Measurements from ENCODE around the gene VEZT.

VEZT gene

DNA sequence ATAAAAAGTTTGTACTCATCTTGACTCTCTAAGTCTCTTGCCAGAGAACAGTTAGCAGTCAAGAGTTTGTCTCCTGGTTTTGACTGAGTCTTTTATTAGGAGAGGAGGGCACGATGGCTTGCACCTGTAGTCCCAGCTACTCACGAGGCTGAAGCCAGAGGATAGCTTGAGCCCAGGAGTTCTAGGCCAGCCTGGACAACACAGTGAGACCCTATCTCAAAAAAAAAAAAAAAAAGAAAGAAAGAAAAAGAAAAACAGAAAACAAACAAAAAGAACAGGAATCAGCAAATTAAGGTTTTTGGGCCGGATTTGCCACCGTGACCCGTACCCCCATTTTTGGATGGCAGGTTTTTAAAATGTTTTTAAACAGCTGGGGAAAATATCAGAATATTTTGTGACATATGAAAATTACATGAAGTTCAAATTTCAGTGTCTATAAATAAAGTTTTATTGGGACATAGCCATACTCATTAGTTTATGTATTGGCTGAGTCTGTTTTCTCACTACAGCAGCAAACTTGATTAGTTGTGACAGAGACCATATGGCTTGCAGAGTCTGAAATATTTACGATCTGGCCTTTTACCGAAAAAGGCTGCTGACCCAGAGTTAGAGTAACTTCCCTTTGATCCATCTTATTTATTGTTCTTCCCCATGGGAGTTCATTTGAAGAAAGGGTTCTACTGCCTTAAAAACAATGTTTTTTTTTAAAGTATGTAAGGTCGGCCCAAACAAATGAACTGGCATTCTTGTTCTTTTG, 31.2 kb downstream of the VEZT start:
- Histone ChIP-seq H3K4me1 (ENCODE audit: control insufficient read depth in 2 of 2, insufficient read depth in 2 of 2, low read length in 2 of 2) (peaks cover 0 to 2% of the 10 kb centered on the region in 2 donors), H3K9ac (ENCODE audit: low read depth in 1 of 2, low read length in 2 of 2) (no peak overlapping the region), H3K27ac (ENCODE audit: low read depth in 2 of 2, low read length in 2 of 2) (no peak overlapping the region)

DNA sequence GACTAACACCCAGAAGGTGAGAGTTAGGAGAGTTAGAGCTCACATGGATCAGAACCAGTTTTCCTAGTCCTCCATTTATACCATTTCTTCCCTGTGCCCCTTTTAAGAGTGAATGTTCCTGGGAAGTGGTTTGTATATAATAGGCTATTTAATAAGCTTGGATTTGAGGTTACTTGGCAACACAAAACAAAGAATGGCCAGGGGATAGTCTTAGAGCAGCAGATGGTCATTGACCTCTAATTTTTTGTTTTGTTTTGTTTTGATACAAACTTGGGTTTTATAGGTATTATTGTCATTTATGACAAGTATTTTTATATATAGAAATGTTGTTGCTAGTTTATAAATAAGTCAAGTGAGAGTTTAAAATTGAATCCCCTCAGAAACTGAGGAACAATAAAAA, 35.8 kb downstream of the VEZT start:
- Histone ChIP-seq H3K36me3 (ENCODE audit: control insufficient read depth in 2 of 2, insufficient read depth in 2 of 2, low read length in 2 of 2) (peaks cover 14 to 27% of the 10 kb centered on the region in 2 donors), H3K4me3 (ENCODE audit: low read length in 2 of 2) (no peak overlapping the region), H3K4me1 (ENCODE audit: control insufficient read depth in 2 of 2, insufficient read depth in 2 of 2, low read length in 2 of 2) (no peaks in the 10 kb centered on the region), H3K9me3 (ENCODE audit: control insufficient read depth in 2 of 2, low read length in 2 of 2) (no peaks in the 10 kb centered on the region), H3K27me3 (ENCODE audit: control insufficient read depth in 2 of 2, insufficient read depth in 2 of 2, low read length in 2 of 2) (no peaks in the 10 kb centered on the region), H3K9ac (ENCODE audit: low read depth in 1 of 2, low read length in 2 of 2) (no peak overlapping the region), H3K27ac (ENCODE audit: low read depth in 2 of 2, low read length in 2 of 2) (no peak overlapping the region)

More for the DNA sequence above, 31.2 kb downstream of the VEZT start:
- peaks cover 0 to 11% of the 10 kb centered on the region in 2 donors for H3K36me3 ChIP-seq (ENCODE audit: control insufficient read depth in 2 of 2, insufficient read depth in 2 of 2, low read length in 2 of 2)
- no peaks in the 10 kb centered on the region for H3K27me3 ChIP-seq (ENCODE audit: control insufficient read depth in 2 of 2, insufficient read depth in 2 of 2, low read length in 2 of 2)
- H3K4me3 ChIP-seq (ENCODE audit: low read length in 2 of 2), result no peak overlapping the region
- no peaks in the 10 kb centered on the region for H3K9me3 ChIP-seq (ENCODE audit: control insufficient read depth in 2 of 2, low read length in 2 of 2)

DNA sequence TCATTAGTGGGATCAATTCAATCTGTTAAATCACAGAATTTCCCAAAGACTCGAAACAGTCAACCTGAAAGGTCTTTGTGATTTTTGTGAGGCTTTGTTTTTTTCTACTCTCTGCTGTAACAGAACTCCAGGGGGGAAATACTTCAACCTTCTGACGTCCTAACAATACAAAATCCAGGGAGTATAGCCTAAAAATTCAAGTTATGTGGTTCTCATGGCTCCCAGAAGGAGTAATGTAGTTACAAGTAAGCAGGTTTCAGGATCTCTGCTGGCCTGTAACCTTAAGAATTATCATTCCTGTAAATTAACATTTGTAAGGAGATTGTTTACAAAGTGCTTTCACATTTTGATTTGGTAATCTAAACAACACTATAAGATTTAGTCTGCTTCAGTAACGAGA, 39.9 kb downstream of the VEZT start:
- peaks cover 19 to 28% of the 10 kb centered on the region in 2 donors for H3K36me3 ChIP-seq (ENCODE audit: control insufficient read depth in 2 of 2, insufficient read depth in 2 of 2, low read length in 2 of 2)
- H3K4me3 ChIP-seq (ENCODE audit: low read length in 2 of 2), result no peak overlapping the region
- H3K9me3 ChIP-seq (ENCODE audit: control insufficient read depth in 2 of 2, low read length in 2 of 2), result no peaks in the 10 kb centered on the region
- H3K4me1 ChIP-seq (ENCODE audit: control insufficient read depth in 2 of 2, insufficient read depth in 2 of 2, low read length in 2 of 2), result no peaks in the 10 kb centered on the region
- H3K27me3 ChIP-seq (ENCODE audit: control insufficient read depth in 2 of 2, insufficient read depth in 2 of 2, low read length in 2 of 2), result no peaks in the 10 kb centered on the region
- H3K27ac ChIP-seq (ENCODE audit: low read depth in 2 of 2, low read length in 2 of 2), result no peak overlapping the region
- no peak overlapping the region for H3K9ac ChIP-seq (ENCODE audit: low read depth in 1 of 2, low read length in 2 of 2)

DNA sequence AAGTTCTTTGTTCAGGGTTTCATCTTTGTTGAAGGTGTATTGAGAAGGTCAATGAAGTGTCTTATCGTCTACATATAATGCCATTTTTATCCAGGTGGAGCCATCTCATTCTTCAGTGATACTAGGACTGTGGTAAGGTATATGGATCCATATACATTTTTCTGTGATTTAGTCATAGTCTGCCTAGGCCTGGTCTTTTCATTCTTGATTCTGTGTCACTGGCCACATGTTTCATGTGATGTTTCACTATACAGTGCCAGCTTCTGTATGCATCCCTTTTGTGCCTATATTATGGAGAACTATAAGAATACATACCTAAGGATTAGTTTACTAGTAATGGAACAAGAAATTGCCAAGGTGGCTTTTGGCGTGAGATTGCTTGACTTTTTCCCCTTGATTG, 40.5 kb downstream of the VEZT start:
- no peak overlapping the region for H3K9ac ChIP-seq (ENCODE audit: low read depth in 1 of 2, low read length in 2 of 2)
- no peaks in the 10 kb centered on the region for H3K9me3 ChIP-seq (ENCODE audit: control insufficient read depth in 2 of 2, low read length in 2 of 2)
- H3K4me3 ChIP-seq (ENCODE audit: low read length in 2 of 2), result no peak overlapping the region
- H3K4me1 ChIP-seq (ENCODE audit: control insufficient read depth in 2 of 2, insufficient read depth in 2 of 2, low read length in 2 of 2), result no peaks in the 10 kb centered on the region
- H3K27ac ChIP-seq (ENCODE audit: low read depth in 2 of 2, low read length in 2 of 2), result no peak overlapping the region
- H3K27me3 ChIP-seq (ENCODE audit: control insufficient read depth in 2 of 2, insufficient read depth in 2 of 2, low read length in 2 of 2), result no peaks in the 10 kb centered on the region
- peaks cover 24 to 29% of the 10 kb centered on the region in 2 donors for H3K36me3 ChIP-seq (ENCODE audit: control insufficient read depth in 2 of 2, insufficient read depth in 2 of 2, low read length in 2 of 2)

DNA sequence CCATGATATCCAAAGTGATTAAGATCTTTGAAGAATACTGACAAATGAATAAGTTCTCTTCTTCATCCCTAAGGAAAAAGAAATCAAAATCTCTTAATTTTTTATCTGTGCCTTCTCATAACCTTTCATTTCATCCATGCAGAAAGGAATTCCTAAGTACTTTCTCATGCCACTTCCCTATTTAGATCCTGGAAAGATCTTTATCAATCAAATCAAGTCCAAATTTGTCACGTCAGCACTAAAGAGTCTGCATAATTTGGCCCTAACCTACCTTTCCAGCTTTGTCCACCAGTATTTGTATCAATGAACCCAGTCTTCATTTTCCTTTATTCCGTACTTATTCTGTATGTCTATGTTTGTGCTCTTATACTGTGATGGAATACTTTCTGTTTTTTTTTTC, 41.2 kb downstream of the VEZT start:
- Histone ChIP-seq H3K4me1 (ENCODE audit: control insufficient read depth in 2 of 2, insufficient read depth in 2 of 2, low read length in 2 of 2) (no peaks in the 10 kb centered on the region), H3K27ac (ENCODE audit: low read depth in 2 of 2, low read length in 2 of 2) (no peak overlapping the region), H3K27me3 (ENCODE audit: control insufficient read depth in 2 of 2, insufficient read depth in 2 of 2, low read length in 2 of 2) (no peaks in the 10 kb centered on the region), H3K9me3 (ENCODE audit: control insufficient read depth in 2 of 2, low read length in 2 of 2) (no peaks in the 10 kb centered on the region), H3K9ac (ENCODE audit: low read depth in 1 of 2, low read length in 2 of 2) (no peak overlapping the region), H3K36me3 (ENCODE audit: control insufficient read depth in 2 of 2, insufficient read depth in 2 of 2, low read length in 2 of 2) (peaks cover 27 to 29% of the 10 kb centered on the region in 2 donors), H3K4me3 (ENCODE audit: low read length in 2 of 2) (no peak overlapping the region)

GRCh38 chr12:95259368-95259767, 41.8 kb downstream of the VEZT start:
- Histone ChIP-seq H3K27ac (ENCODE audit: low read depth in 2 of 2, low read length in 2 of 2) (no peak overlapping the region), H3K36me3 (ENCODE audit: control insufficient read depth in 2 of 2, insufficient read depth in 2 of 2, low read length in 2 of 2) (peaks cover 27 to 29% of the 10 kb centered on the region in 2 donors)

GRCh38 chr12:95261109-95261508, 43.5 kb downstream of the VEZT start:
- H3K27me3 ChIP-seq (ENCODE audit: control insufficient read depth in 2 of 2, insufficient read depth in 2 of 2, low read length in 2 of 2), result no peaks in the 10 kb centered on the region
- H3K4me1 ChIP-seq (ENCODE audit: control insufficient read depth in 2 of 2, insufficient read depth in 2 of 2, low read length in 2 of 2), result no peaks in the 10 kb centered on the region
- peaks cover 22 to 24% of the 10 kb centered on the region in 2 donors for H3K36me3 ChIP-seq (ENCODE audit: control insufficient read depth in 2 of 2, insufficient read depth in 2 of 2, low read length in 2 of 2)

More at GRCh38 chr12:95259368-95259767, 41.8 kb downstream of the VEZT start:
- Histone ChIP-seq H3K4me3 (ENCODE audit: low read length in 2 of 2) (no peak overlapping the region), H3K9ac (ENCODE audit: low read depth in 1 of 2, low read length in 2 of 2) (no peak overlapping the region), H3K4me1 (ENCODE audit: control insufficient read depth in 2 of 2, insufficient read depth in 2 of 2, low read length in 2 of 2) (no peaks in the 10 kb centered on the region), H3K9me3 (ENCODE audit: control insufficient read depth in 2 of 2, low read length in 2 of 2) (no peaks in the 10 kb centered on the region), H3K27me3 (ENCODE audit: control insufficient read depth in 2 of 2, insufficient read depth in 2 of 2, low read length in 2 of 2) (no peaks in the 10 kb centered on the region)

GRCh38 chr12:95262808-95263207, 45.2 kb downstream of the VEZT start:
- Histone ChIP-seq H3K4me1 (ENCODE audit: control insufficient read depth in 2 of 2, insufficient read depth in 2 of 2, low read length in 2 of 2) (no peaks in the 10 kb centered on the region), H3K27ac (ENCODE audit: low read depth in 2 of 2, low read length in 2 of 2) (no peak overlapping the region), H3K27me3 (ENCODE audit: control insufficient read depth in 2 of 2, insufficient read depth in 2 of 2, low read length in 2 of 2) (no peaks in the 10 kb centered on the region), H3K36me3 (ENCODE audit: control insufficient read depth in 2 of 2, insufficient read depth in 2 of 2, low read length in 2 of 2) (peaks cover 23 to 25% of the 10 kb centered on the region in 2 donors), H3K9me3 (ENCODE audit: control insufficient read depth in 2 of 2, low read length in 2 of 2) (no peaks in the 10 kb centered on the region), H3K4me3 (ENCODE audit: low read length in 2 of 2) (no peak overlapping the region), H3K9ac (ENCODE audit: low read depth in 1 of 2, low read length in 2 of 2) (no peak overlapping the region)

More at GRCh38 chr12:95261109-95261508, 43.5 kb downstream of the VEZT start:
- Histone ChIP-seq H3K27ac (ENCODE audit: low read depth in 2 of 2, low read length in 2 of 2) (no peak overlapping the region), H3K9ac (ENCODE audit: low read depth in 1 of 2, low read length in 2 of 2) (no peak overlapping the region), H3K9me3 (ENCODE audit: control insufficient read depth in 2 of 2, low read length in 2 of 2) (no peaks in the 10 kb centered on the region), H3K4me3 (ENCODE audit: low read length in 2 of 2) (no peak overlapping the region)

DNA sequence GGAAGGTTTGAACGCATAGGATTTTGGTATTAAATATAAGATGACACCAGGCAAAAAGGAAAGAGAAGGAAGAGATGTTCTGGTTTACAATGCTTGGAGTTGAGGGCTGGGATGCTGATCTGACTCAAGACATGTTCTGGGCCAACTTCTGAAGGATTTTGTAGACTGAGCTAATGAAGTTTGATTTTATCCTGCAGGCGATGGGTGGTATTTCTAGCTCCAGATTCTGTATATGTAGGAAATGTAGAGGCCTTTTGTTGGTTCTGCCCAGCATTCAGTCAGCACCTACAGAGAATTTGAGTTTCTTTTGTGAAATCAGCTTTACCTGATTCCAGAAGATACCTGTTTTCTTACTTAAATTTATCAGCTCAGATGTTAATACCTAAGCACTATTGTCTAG, 48.2 kb downstream of the VEZT start:
- Histone ChIP-seq H3K4me1 (ENCODE audit: control insufficient read depth in 2 of 2, insufficient read depth in 2 of 2, low read length in 2 of 2) (no peaks in the 10 kb centered on the region), H3K36me3 (ENCODE audit: control insufficient read depth in 2 of 2, insufficient read depth in 2 of 2, low read length in 2 of 2) (peaks cover 25 to 28% of the 10 kb centered on the region in 2 donors), H3K4me3 (ENCODE audit: low read length in 2 of 2) (no peak overlapping the region), H3K9me3 (ENCODE audit: control insufficient read depth in 2 of 2, low read length in 2 of 2) (no peaks in the 10 kb centered on the region), H3K9ac (ENCODE audit: low read depth in 1 of 2, low read length in 2 of 2) (no peak overlapping the region), H3K27me3 (ENCODE audit: control insufficient read depth in 2 of 2, insufficient read depth in 2 of 2, low read length in 2 of 2) (no peaks in the 10 kb centered on the region), H3K27ac (ENCODE audit: low read depth in 2 of 2, low read length in 2 of 2) (no peak overlapping the region)

DNA sequence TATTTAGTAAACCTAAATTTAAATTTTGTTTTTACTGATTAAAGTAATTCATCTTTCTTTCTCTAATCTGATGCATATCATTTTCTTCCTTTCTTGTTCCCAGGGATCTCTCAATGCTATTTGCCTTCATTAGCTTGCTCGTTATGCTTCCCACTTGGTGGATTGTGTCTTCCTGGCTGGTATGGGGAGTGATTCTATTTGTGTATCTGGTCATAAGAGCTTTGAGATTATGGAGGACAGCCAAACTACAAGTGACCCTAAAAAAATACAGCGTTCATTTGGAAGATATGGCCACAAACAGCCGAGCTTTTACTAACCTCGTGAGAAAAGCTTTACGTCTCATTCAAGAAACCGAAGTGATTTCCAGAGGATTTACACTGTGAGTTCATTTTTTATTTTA, 48.6 kb downstream of the VEZT start:
- Histone ChIP-seq H3K27ac (ENCODE audit: low read depth in 2 of 2, low read length in 2 of 2) (no peak overlapping the region), H3K4me1 (ENCODE audit: control insufficient read depth in 2 of 2, insufficient read depth in 2 of 2, low read length in 2 of 2) (no peaks in the 10 kb centered on the region), H3K9me3 (ENCODE audit: control insufficient read depth in 2 of 2, low read length in 2 of 2) (no peaks in the 10 kb centered on the region), H3K4me3 (ENCODE audit: low read length in 2 of 2) (no peak overlapping the region), H3K36me3 (ENCODE audit: control insufficient read depth in 2 of 2, insufficient read depth in 2 of 2, low read length in 2 of 2) (peaks cover 27 to 29% of the 10 kb centered on the region in 2 donors), H3K9ac (ENCODE audit: low read depth in 1 of 2, low read length in 2 of 2) (no peak overlapping the region), H3K27me3 (ENCODE audit: control insufficient read depth in 2 of 2, insufficient read depth in 2 of 2, low read length in 2 of 2) (no peaks in the 10 kb centered on the region)

Measured in mucosa of rectum (tissue), 2 donors.